IPS-20b (cell line): ENCODE results near the gene HTT.

Source experiments
- H3K27ac ChIP-seq: one replicate; pipeline ENCODE4 v1.5.1; 2013; ENCODE audit warnings: low read length
- H3K27me3 ChIP-seq: 2 replicates; pipeline ENCODE4 v1.6.1; 2013; ENCODE audit warnings: mild to moderate bottlenecking, low read length, inconsistent platforms; ENCODE audit not compliant: insufficient read depth
- H3K36me3 ChIP-seq: 2 replicates; pipeline ENCODE4 v1.6.1; 2013; ENCODE audit warnings: low read depth, mild to moderate bottlenecking, inconsistent platforms, low read length, moderate library complexity; ENCODE audit not compliant: insufficient read depth
- H3K4me1 ChIP-seq: 2 replicates; pipeline ENCODE4 v1.6.1; 2013; ENCODE audit warnings: mild to moderate bottlenecking, control low read depth, inconsistent platforms, low read length, moderate library complexity; ENCODE audit not compliant: insufficient read depth
- H3K4me3 ChIP-seq: 2 replicates; pipeline ENCODE4 v1.5.1; 2013; ENCODE audit warnings: mild to moderate bottlenecking, low read length, inconsistent platforms
- H3K9ac ChIP-seq: 2 replicates; pipeline ENCODE4 v1.6.1; 2013; ENCODE audit warnings: low read depth, mild to moderate bottlenecking, inconsistent platforms, low read length, moderate library complexity
- H3K9me3 ChIP-seq: 2 replicates; pipeline ENCODE4 v1.6.1; 2013; ENCODE audit warnings: mild to moderate bottlenecking, low read depth, low read length, inconsistent platforms; ENCODE audit not compliant: insufficient read depth

Gene HTT

DNA sequence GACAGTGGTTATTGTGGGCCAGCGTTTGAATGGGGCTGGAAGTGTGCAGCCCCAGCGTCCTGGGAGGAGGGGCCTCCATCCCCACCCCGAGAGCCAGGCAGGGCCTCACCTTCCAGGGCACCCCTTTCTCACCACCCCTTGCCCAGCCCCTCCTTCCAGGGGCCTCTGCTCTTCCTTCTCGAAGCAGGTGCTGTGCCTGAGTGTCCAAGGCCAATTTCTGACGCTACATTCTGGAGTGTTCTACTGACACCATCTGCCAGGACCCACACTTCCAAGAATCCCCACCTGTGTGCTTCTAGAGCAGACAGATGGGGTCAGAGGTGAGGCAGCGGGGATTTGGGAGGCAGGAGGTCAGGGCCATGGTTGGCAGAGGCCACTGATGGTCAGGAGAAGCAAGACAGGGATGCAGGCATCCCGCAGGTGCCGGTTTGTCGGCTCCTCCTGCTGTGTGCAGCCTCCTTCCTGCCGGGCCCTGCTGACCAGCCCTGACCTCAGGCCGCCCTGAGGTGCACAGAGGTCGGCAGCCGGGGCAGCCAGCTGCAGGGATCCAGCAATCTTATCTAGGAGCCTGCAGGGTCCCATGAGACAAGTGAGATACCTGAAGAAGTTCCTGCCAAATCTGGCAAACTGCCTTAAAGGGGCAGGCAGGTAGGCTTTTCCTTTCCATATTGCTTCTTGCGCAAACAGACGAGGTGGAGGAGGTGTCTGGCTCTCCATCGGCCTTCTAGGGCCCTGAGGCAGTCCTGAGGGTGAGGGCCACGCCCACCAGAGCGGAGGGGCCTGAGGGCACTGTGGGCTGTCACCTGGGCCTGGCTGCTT, 193.3 kb downstream of the HTT start:
- Histone ChIP-seq H3K36me3 (no peaks in the 10 kb centered on the region), H3K27ac (no peak overlapping the region), H3K9me3 (no peaks in the 10 kb centered on the region), H3K4me1 (no peaks in the 10 kb centered on the region), H3K27me3 (no peaks in the 10 kb centered on the region), H3K9ac (no peak overlapping the region), H3K4me3 (no peak overlapping the region)

DNA sequence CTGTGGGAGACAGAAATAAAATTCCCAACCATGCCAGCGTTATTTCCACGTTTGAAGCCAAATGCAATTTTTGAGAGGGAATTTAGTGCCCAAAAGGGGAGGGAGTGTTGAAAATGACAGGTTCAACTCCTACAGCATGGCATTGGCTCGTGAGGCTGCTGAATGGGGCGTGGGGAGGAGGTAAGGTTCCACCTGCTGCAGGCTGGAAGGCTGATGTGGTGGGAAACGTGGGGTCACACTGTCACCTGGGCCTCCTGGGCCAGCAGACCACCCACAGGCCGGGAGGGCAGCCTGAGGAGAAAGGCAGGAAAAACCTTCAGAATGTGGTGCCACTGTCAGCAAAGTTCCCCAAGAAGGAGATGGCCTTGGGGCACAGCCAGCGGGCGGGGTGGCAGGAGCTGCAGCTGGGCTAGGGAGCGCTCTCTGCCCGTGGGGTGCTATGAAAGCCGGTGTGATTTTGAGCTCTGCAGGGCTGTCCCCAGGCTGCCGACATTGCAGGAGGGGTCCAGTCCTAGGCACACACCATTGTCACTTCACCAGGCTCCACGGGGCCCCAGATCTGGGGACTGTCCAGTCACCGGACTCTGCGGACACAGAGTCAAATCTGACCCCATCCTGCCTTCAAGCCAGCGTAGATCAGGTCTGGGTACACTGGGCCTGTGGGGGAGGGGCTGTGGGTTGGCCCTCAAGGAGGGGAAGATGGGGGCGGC, 194.1 kb downstream of the HTT start:
- Histone ChIP-seq H3K9me3 (no peaks in the 10 kb centered on the region), H3K27ac (no peak overlapping the region), H3K36me3 (no peaks in the 10 kb centered on the region), H3K4me3 (no peak overlapping the region), H3K4me1 (no peaks in the 10 kb centered on the region), H3K9ac (no peak overlapping the region), H3K27me3 (no peaks in the 10 kb centered on the region)

DNA sequence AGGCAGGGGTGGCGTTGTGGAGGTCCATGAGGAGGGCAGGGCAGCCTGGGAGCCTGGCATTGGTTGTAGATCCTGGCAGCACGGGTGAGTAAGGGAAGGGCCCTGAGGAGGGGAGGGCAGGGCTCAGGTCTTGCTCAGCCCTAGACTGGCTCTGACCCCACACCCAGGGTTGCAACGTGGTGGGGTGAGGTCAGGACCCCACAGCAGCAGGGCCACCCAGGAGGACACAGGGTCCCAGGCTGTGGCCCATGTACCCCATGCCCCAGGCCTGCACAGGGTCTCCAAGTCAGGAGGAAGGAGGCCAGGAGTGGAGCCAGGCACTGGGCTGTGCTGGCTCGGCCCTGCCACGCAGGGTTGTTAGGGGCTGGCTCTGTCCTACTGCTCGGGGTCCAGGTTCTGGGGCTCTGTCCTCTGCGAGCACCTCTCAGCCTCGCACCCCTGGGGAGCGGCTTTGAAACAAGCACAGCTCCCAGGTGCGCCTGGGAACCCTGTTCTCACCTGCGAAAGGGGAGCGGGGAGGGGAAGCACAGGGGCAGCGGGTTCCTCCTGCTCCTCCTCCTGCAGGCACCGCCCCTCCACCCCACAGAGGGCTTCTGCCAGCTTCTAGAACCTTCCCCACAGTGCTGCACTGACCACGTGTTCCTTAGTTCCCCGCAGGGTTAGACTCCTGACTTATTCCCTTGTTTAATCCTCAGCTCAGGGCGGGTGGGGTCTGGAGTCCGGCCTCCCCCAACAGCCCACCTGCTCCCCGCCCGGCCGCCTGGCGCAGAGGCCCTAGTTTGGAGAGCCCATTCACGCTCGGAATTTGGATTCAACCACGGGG, 194.8 kb downstream of the HTT start:
- no peaks in the 10 kb centered on the region for H3K4me1 ChIP-seq
- H3K36me3 ChIP-seq, result no peaks in the 10 kb centered on the region
- H3K4me3 ChIP-seq, result no peak overlapping the region
- no peaks in the 10 kb centered on the region for H3K9me3 ChIP-seq
- no peaks in the 10 kb centered on the region for H3K27me3 ChIP-seq
- no peak overlapping the region for H3K27ac ChIP-seq
- no peak overlapping the region for H3K9ac ChIP-seq

DNA sequence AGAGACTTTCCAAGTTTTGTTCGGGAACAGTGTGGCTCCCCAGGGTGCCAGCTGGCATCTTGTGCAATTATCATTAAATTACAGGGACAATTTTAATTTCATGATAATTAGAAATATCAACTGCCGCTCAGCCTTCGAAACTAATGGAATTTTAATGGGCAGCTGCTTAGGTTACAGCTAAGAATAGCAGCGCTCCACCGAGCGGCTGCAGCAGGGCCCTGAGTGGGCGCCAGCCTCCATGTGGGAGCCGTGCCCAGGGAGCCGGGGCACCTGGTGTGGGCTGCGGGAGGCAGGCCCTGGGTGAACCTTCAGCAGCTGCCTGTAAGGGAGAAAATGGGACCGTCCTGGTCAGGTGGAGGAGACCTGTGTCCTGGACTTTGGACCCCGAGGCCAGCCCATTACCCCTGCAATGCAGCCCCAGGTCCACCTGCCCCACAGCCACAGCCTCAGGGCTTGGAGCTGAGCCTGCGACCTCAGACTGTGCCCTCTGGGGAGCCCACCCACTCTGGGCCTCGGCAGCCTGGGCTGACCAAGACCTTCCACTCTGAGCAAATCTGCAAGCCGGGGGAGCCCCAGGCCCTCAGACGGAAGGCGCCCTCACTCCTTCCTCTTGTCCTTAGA, 195.6 kb downstream of the HTT start:
- Histone ChIP-seq H3K9ac (no peak overlapping the region), H3K27me3 (no peaks in the 10 kb centered on the region), H3K9me3 (no peaks in the 10 kb centered on the region), H3K4me1 (no peaks in the 10 kb centered on the region), H3K4me3 (no peak overlapping the region), H3K27ac (no peak overlapping the region), H3K36me3 (no peaks in the 10 kb centered on the region)

DNA sequence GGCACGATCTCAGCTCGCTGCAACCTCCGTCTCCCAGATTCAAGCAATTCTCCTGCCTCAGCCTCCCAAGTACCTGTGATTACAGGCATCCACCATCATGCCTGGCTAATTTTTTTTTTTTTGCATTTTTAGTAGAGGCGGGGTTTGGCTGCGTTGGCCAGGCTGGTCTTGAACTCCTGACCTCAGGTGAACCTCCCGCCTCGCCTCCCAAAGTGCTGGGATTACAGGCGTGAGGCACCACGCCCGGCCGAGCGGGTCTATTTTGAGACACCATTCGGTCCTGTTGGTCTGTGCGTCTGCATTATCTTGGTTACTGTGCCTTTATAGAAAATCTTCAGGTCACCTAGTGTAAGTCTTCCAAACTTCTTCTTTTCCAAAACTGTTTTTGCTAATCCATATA, 196.7 kb downstream of the HTT start:
- no peak overlapping the region for H3K27ac ChIP-seq
- H3K9me3 ChIP-seq, result no peaks in the 10 kb centered on the region
- no peak overlapping the region for H3K9ac ChIP-seq
- H3K4me3 ChIP-seq, result no peak overlapping the region
- H3K36me3 ChIP-seq, result no peaks in the 10 kb centered on the region
- H3K4me1 ChIP-seq, result no peaks in the 10 kb centered on the region
- H3K27me3 ChIP-seq, result no peaks in the 10 kb centered on the region

DNA sequence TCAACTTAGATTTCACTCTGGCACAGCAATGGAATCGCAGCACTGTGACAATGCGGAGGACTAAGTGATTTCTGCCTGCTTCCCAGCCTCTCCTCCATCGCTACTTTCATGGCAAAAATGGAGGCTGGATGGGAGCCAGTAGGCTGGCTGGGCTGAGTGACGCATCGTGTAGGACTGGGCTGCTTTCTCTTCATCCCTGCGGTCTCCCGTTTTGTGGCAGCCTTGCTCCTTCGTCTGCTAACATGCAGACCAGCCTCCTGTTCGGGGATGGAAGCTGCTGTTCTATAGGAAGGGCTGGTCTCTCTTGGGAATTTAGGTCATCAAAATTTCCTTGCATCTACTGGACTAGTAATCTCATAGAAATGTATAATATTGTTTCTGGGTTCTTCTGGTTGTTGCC, 202.5 kb downstream of the HTT start:
- Histone ChIP-seq H3K27me3 (no peaks in the 10 kb centered on the region), H3K4me3 (no peak overlapping the region), H3K9me3 (no peaks in the 10 kb centered on the region), H3K9ac (no peak overlapping the region), H3K27ac (no peak overlapping the region), H3K4me1 (no peaks in the 10 kb centered on the region), H3K36me3 (no peaks in the 10 kb centered on the region)

DNA sequence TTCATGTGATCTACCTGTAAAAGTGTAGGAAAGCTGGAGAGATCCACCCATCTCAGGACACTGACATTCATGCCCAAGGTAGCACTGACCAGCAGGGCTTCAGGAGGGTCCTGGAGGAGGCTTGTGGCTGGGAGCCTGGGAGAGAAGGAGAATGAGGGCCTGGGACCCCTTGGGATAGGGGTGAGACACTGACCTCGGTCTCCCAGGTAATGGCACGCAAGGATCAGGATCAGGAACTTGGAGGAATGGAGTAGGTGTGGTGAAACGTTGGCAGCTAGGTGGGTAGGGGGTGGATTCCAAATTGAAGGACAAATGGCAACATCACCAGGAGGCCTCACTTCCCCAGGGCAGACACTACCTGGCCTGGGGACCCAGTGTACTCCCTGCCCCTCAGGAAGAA, 206.0 kb downstream of the HTT start:
- Histone ChIP-seq H3K9ac (no peak overlapping the region), H3K9me3 (no peaks in the 10 kb centered on the region), H3K27me3 (no peaks in the 10 kb centered on the region), H3K36me3 (no peaks in the 10 kb centered on the region), H3K4me3 (no peak overlapping the region), H3K27ac (no peak overlapping the region), H3K4me1 (no peaks in the 10 kb centered on the region)

DNA sequence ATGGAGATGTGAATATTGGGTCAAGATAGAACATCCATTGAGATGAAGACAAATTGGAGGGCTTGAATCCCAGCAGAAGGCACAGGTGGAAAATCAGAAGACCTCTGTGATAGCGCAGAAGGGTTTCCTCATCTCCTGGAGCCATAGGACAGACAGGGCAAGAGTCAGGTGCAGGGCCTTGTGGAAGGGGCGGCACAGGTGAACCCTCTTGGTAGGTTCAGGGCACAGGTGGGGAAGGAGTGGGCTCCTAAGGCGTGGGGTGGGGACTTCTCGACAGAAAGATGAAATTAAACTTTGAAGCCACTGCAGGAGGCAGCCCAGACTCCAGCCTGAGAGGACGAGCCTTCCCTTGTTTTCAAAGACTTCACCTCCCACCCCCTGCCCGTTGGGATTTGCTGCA, 209.0 kb downstream of the HTT start:
- no peaks in the 10 kb centered on the region for H3K4me1 ChIP-seq
- H3K9me3 ChIP-seq, result no peaks in the 10 kb centered on the region
- H3K9ac ChIP-seq, result no peak overlapping the region
- no peaks in the 10 kb centered on the region for H3K27me3 ChIP-seq
- no peak overlapping the region for H3K4me3 ChIP-seq
- H3K27ac ChIP-seq, result no peak overlapping the region
- H3K36me3 ChIP-seq, result no peaks in the 10 kb centered on the region

DNA sequence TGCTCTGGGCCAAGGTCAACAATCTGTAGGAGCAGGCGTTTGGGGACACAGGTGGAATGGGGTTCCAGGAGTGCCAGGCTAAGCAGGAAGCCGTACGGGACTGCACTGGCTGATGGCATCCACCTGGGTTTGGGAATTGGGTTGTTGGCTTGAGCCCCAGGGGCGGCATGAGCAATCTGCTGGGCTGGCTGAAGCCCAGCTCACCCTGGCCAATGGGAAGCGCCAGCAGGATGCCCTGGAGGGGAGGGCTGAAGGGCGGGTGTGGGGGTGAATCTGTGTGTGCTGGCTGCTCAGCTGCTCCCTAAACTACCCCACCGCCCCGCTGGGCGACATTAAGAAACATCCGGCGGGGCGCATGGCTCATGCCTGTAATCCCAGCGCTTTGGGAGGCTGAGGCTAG, 209.4 kb downstream of the HTT start:
- Histone ChIP-seq H3K27ac (no peak overlapping the region), H3K4me1 (no peaks in the 10 kb centered on the region), H3K27me3 (no peaks in the 10 kb centered on the region), H3K36me3 (no peaks in the 10 kb centered on the region), H3K9ac (no peak overlapping the region), H3K9me3 (no peaks in the 10 kb centered on the region), H3K4me3 (no peak overlapping the region)

DNA sequence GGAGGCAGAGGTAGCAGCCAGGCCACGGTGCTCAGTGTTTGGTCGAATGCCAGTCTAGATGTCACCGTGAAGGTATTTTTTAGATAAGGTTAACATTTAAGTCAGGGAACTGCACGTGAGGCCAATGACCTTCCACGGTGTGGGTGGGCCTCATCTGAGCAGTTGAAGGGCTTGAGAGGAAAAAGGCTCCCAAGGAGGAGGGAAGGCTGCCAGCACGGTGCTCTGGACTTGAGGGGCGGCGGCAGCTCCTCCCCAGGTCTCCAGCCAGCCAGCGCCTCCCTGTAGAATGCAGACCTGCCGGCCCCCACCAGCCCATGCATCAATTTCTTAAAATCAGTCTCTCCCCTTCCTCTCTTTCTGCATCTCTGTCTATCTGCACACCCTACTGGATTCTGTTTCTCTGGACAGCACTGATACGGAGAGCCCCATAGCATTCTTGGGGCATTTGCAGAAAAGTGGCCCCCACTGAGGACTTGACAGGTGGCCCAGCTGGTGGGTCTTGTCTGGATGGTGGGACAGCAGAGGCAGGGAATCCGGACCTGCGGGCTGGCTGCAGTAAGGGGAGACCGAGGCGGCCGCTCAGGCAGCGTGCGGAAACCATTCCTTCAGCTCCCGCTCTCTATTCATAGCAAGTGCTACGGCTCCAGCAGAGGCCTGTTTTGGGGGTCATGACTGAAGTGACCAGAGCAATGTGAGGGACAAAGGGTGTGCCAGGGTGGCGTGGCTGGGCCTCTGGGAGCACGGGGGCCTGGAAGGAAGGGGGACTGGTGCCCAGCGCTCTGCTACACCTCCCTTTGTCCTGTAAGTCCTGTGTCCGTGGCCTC, 210.5 kb downstream of the HTT start:
- H3K27ac ChIP-seq, result no peak overlapping the region
- no peaks in the 10 kb centered on the region for H3K4me1 ChIP-seq
- no peaks in the 10 kb centered on the region for H3K36me3 ChIP-seq
- H3K27me3 ChIP-seq, result peaks cover 4% of the 10 kb centered on the region; the same call in 1 of the 2 replicates
- no peak overlapping the region for H3K4me3 ChIP-seq
- H3K9me3 ChIP-seq, result no peaks in the 10 kb centered on the region
- H3K9ac ChIP-seq, result no peak overlapping the region
